Activated CD8-positive, alpha-beta memory T cell treated with anti-CD3 and anti-CD28 coated beads for 24 hours (primary cell): Measurements from ENCODE around the gene RREB1.

Source experiments
- DNase-seq: peaks from one replicate; pipeline ENCODE4 v3.0.0-alpha.2; 2020

The RREB1 gene

GRCh38 chr6:7127680-7128079, 19.9 kb downstream of the RREB1 start:
- no peak for DNase-seq

- DNase-seq = no peak
Measured at GRCh38 chr6:7129360-7129759, 21.6 kb downstream of the RREB1 start.

- DNase-seq = no peak
Measured at GRCh38 chr6:7129784-7130569, 22.2 kb downstream of the RREB1 start.

- no peak for DNase-seq
Measured at GRCh38 chr6:7131390-7131789, 23.6 kb downstream of the RREB1 start.

GRCh38 chr6:7132398-7133035, 24.8 kb downstream of the RREB1 start:
- no peak for DNase-seq

GRCh38 chr6:7134999-7135745, 27.4 kb downstream of the RREB1 start:
- DNase-seq = no peak

- no peak for DNase-seq
Measured at GRCh38 chr6:7135755-7136154, 28.0 kb downstream of the RREB1 start.

- DNase-seq = no peak
Measured at GRCh38 chr6:7136859-7137334, 29.1 kb downstream of the RREB1 start.

- peak; percentile 79 for DNase-seq
Measured at GRCh38 chr6:7137335-7138045, 29.7 kb downstream of the RREB1 start.

- no peak for DNase-seq
Measured at GRCh38 chr6:7138046-7138531, 30.3 kb downstream of the RREB1 start.

- DNase-seq = no peak
Measured at GRCh38 chr6:7138921-7139358, 31.2 kb downstream of the RREB1 start.

- DNase-seq = no peak
Measured at GRCh38 chr6:7139835-7140470, 32.2 kb downstream of the RREB1 start.

GRCh38 chr6:7140631-7141378, 33.0 kb downstream of the RREB1 start:
- DNase-seq = peak; percentile 91

GRCh38 chr6:7142228-7142801, 34.6 kb downstream of the RREB1 start:
- DNase-seq = peak; percentile 54

GRCh38 chr6:7142918-7143475, 35.2 kb downstream of the RREB1 start:
- DNase-seq = peak; percentile 32

- DNase-seq = no peak
Measured at GRCh38 chr6:7143476-7143974, 35.8 kb downstream of the RREB1 start.

GRCh38 chr6:7144872-7145584, 37.3 kb downstream of the RREB1 start:
- no peak for DNase-seq

- peak; percentile 4 for DNase-seq
Measured at GRCh38 chr6:7145585-7145884, 37.8 kb downstream of the RREB1 start.

GRCh38 chr6:7145885-7146828, 38.4 kb downstream of the RREB1 start:
- peak; percentile 61 for DNase-seq
